OCI-M1 (cell line): ENCODE results near the gene SLC38A4.
A peak's percentile ranks its signal among the peaks of the same experiment; 100 is the strongest.
"Not testable (repeated sequence)": the region's sequence is repeated elsewhere in the genome, so short reads cannot be mapped to it uniquely, and the experiment has no call there.

Source experiments
- DNase-seq: peaks from one replicate; lab custom pipeline; 2025; lab: John Stamatoyannopoulos, UW

SLC38A4 gene

DNA sequence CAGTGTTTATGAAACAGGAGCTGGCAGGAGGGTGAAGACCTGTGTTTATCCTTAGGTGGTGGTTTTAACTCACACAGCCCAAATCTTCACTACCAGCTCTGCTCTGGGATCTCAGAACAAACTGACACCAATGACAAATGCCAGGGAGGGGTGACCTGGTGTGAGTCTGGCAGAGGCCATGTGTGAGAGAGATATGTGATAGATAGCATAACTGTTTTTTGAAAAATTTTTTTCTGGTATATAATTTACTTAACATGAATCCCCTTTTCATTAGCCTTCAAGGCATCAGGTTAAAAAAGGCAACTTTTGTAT is 51.5 kb downstream of the SLC38A4 start:
- no peak for DNase-seq

- DNase-seq, result no peak
Measured at GRCh38 chr12:46773586-46774321, 52.0 kb downstream of the SLC38A4 start.

- no peak for DNase-seq
Measured at GRCh38 chr12:46771268-46771827, 54.4 kb downstream of the SLC38A4 start.

DNA sequence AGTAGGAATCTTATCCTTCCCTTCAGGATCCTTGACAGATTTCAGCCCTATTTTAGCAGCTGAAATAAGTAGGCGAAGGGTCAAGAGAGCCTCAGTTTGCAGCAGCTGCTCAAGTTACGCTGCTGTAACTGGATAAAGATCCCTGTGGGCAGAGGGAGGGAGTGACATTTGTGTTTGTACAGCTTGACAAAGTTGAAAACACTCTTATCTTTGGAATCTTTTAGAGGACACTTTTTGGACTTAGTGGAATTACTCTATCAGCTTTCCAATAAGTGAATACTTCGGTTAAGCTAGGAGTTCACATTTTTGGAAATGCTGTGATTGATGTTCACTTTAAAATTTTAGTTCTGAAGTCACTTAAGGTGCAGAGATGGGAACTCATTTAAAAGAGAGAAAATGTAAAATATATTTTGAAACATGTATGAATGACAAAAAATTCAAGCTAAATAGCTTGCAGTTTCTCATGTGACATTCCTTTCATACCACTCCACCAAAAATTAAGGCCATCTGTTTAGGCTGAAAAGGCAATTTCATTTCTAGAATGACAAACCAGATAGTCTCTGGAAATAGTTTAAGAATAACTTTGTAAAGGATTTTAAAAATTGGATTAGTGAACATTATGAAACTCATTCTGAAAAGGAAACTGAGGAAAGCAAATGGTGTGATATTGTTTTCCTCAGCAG is 55.2 kb downstream of the SLC38A4 start:
- DNase-seq, result no peak

GRCh38 chr12:46764005-46764404 is 61.8 kb downstream of the SLC38A4 start:
- no peak for DNase-seq

- no peak for DNase-seq
Measured at GRCh38 chr12:46763230-46763629, 62.6 kb downstream of the SLC38A4 start.

- no peak for DNase-seq
Measured at GRCh38 chr12:46754550-46754949, 71.2 kb downstream of the SLC38A4 start.

GRCh38 chr12:46752396-46752795 is 73.4 kb downstream of the SLC38A4 start:
- DNase-seq, result peak; percentile 5

DNA sequence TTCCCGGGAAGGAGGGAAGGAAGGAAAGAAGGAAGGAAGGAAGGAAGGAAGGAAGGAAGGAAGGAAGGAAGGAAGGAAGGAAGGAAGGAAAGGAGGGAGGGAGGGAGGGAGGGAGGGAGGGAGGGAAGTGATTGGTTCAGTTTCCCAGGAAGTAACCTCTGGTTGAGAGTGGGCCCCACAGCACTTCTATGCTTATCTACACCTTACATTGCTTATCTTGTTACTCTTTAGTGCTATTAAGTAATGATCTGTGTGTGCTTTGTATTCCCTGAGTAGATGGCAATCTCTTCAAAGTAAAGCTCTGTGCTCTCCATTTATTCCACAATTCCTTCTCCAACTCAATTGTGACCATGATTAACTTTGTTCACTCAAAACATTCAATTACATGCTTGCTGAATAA is 74.6 kb downstream of the SLC38A4 start:
- no peak for DNase-seq

DNA sequence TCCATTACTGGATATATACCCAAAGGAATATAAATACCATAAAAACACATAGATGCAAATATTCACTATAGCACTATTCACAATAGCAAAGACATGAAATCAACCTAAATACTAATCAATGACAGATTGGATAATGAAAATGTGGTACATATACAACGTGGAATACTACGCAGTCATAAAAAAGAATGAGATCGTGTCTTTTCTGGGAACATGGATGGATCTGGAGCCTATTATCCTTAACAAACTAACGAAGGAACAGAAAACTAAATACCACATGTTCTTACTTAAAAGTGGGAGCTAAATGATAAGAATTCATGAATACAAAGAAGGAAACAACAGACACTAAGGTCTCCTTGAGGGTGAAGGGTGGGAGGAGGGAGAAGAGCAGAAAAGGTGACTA is 76.5 kb downstream of the SLC38A4 start:
- DNase-seq, result no peak

DNA sequence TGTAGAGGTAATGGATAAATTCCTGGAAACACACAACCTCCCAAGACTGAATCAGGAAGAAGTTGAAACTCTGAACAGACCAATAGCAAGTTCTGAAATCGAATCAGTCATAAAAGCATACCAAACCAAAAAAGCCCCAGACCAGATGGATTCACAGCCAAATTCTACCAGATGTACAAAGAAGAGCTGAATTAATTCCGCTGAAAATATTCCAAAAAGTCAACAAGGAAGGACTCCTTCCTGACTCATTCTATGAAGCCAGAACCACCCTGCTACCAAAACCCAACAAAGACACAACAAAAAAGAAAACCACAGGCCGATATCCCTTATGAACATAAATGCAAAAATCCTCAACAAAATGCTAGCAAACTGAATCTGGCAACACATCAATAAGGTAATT is 81.5 kb downstream of the SLC38A4 start:
- no peak for DNase-seq

- DNase-seq, result no peak
Measured at GRCh38 chr12:46743456-46743855, 82.3 kb downstream of the SLC38A4 start.

DNA sequence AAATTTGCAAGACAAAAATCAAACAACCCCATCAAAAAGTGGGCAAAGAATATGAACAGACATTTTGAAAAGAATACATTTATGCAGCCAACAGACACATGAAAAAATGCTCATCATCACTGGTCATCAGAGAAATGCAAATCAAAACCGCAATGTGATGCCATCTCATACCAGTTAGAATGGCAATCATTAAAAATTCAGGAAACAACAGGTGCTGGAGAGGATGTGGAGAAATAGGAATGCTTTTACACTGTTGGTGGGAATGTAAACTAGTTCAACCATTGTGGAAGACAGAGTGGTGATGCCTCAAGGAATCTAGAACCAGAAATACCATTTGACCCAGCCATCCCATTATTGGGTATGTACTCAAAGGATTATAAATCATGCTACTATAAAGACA is 83.5 kb downstream of the SLC38A4 start:
- not testable (repeated sequence) for DNase-seq

GRCh38 chr12:46725332-46725731 is 100.5 kb downstream of the SLC38A4 start:
- DNase-seq, result no peak

GRCh38 chr12:46723629-46724419 is 102.0 kb downstream of the SLC38A4 start:
- no peak for DNase-seq

DNA sequence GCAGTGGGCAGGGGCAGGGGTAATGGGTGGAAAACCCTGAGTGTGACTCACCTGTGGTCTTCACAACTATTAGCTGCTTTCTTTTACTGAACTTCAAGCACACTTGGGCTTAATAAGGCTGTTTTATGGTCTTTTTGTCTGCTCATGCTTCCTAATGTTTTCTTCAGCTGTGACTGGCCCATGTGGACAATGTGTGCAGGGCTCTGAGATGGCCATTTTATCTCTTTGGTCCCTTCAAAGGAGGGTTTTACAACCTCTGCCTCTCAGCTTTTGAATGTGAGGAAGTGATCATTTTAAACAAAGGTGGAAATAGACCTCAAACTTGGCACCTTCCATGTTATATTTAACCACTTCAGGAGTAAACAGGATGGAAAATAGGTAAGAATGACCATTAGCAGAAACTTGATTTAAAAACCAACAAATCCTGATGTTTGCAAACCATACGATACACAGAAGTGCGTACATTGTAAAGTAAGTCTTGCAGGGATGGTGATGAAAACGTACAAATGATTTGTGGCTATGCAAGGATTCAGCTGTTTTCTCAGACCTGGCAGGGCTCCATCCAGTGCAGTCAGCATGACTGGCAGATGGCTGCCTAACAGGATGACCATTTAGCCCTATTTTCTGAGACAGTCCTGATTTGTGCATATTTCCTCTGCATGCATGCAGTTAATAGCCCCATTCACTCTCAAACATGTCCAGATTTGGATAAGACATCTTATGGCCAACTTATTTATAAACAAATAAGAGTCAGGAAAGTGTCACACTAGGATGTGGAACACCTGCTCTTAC is 103.2 kb downstream of the SLC38A4 start:
- DNase-seq, result no peak

DNA sequence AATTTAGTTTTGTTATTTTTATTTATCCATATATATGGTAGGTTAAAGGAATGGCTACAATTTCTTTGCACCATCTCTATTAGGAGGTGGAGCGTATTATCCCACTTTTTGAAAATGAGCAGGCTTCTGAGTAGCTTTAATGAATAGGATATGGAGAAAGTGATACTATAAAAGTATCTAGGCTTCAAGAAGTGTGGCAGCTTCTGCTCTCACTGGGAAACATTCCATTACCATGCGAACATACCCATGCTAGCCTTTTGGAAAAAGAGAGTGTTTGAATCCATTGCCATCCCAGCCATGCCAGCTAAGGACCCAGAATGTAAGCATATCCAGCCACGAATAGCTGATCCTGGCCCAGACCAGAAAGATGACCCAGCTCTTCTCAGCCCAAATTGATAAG is 107.3 kb downstream of the SLC38A4 start:
- DNase-seq, result no peak

DNA sequence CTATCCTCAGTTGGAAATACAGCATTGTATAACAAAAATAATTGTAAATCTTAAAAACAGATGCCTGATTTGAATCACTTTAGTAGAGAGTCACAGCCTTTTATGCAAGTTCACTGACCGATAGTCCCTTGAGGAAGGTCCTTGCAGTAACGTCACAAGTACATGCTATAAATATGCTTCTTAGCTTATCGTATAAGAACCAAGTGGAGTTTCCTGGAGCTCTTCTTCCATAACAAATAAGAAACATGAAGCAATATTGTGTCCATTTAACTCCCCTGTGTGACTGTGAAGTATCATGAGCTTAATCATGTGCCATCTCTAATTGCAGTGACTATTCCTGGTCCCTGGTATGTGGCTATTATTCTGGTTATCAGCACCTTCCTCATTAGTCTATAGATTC is 107.9 kb downstream of the SLC38A4 start:
- DNase-seq, result no peak

- no peak for DNase-seq
Measured at GRCh38 chr12:46717159-46717558, 108.6 kb downstream of the SLC38A4 start.
